ENCODE results near the gene PFN3. TPM values are rescaled to one million over a fixed set of nuclear protein-coding genes. Genes with fewer than 3 reads are reported as not detected.

Gene PFN3
- total and polyA plus RNA-seq, 2 of the 13 experiments (the other 11 are each of a cell fraction or from before 2014, with no cell fraction given): not detected

DNA sequence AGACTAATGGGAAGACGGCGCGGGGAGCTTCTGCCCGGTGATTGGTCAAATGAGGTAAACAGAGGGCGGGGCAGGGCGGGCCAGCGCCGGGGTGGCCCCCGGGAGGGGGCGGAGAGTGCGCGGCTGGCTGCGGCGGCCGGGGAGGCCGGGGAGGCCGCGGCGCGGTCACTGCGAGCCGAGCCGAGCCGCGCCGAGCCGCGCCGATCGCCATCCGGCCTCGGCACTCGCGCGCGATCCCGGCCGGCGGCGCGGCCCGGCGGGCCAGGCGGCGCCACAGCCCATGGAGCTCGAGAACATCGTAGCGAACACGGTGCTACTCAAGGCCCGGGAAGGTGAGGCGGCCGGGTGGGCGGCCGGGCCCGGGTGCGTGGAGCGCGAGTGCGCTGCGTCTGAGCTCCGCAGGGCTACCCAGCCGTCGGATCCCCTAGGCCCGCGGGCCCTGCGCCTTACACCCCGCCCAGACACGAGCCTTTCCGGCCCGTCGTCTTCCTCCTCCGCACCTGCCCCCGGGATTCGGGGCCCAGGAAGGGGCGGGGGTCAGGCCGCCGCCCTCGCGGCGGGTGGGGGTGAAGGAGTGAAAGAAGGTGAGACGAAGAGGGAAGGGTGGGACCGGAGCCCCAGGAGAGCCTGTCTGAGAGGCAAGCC, 26.2 kb upstream of the PFN3 start, which contains the start of gene GRK6 (continued):
- TF ChIP-seq, protein P1, sequence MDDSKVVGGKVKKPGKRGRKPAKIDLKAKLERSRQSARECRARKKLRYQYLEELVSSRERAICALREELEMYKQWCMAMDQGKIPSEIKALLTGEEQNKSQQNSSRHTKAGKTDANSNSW (CRISPR knock-in tag; IDR thresholded peaks at IDR 0.05; ENCODE audit: borderline replicate concordance): no peak
- no peak for TF ChIP-seq ZKSCAN1 (IDR thresholded peaks at IDR 0.05; ENCODE audit: low read length)
- 0 out of 2 replicates have a peak, but pooled peaks have one; percentile 30 for TF ChIP-seq PHF8 (CRISPR knock-in tag; IDR thresholded peaks at IDR 0.05)
- peak; percentile 45; the same call in 1 of the 2 replicates for TF ChIP-seq GABPB1 (CRISPR knock-in tag; IDR thresholded peaks at IDR 0.05)
- peak; percentile 0 for TF ChIP-seq SRSF1 (optimal IDR thresholded peaks at IDR 0.05; ENCODE audit: low read depth, low read length)
- TF ChIP-seq, protein P2, sequence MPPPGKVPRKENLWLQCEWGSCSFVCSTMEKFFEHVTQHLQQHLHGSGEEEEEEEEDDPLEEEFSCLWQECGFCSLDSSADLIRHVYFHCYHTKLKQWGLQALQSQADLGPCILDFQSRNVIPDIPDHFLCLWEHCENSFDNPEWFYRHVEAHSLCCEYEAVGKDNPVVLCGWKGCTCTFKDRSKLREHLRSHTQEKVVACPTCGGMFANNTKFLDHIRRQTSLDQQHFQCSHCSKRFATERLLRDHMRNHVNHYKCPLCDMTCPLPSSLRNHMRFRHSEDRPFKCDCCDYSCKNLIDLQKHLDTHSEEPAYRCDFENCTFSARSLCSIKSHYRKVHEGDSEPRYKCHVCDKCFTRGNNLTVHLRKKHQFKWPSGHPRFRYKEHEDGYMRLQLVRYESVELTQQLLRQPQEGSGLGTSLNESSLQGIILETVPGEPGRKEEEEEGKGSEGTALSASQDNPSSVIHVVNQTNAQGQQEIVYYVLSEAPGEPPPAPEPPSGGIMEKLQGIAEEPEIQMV (CRISPR knock-in tag; IDR thresholded peaks at IDR 0.05; ENCODE audit: low read depth): no peak
- 0 out of 2 replicates have a peak, but pooled peaks have one; percentile 52 for TF ChIP-seq ZNF547 (CRISPR knock-in tag; IDR thresholded peaks at IDR 0.05)
- TF ChIP-seq ZNF670 (CRISPR knock-in tag; IDR thresholded peaks at IDR 0.05; ENCODE audit: borderline replicate concordance): no peak
- TF ChIP-seq, protein P3, sequence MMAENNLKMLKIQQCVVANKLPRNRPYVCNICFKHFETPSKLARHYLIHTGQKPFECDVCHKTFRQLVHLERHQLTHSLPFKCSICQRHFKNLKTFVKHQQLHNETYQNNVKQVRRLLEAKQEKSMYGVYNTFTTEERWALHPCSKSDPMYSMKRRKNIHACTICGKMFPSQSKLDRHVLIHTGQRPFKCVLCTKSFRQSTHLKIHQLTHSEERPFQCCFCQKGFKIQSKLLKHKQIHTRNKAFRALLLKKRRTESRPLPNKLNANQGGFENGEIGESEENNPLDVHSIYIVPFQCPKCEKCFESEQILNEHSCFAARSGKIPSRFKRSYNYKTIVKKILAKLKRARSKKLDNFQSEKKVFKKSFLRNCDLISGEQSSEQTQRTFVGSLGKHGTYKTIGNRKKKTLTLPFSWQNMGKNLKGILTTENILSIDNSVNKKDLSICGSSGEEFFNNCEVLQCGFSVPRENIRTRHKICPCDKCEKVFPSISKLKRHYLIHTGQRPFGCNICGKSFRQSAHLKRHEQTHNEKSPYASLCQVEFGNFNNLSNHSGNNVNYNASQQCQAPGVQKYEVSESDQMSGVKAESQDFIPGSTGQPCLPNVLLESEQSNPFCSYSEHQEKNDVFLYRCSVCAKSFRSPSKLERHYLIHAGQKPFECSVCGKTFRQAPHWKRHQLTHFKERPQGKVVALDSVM (CRISPR knock-in tag; IDR thresholded peaks at IDR 0.05): peak; percentile 8; the same call in 1 of the 2 replicates
- no peak for TF ChIP-seq ZKSCAN8 (CRISPR knock-in tag; IDR thresholded peaks at IDR 0.05; ENCODE audit: borderline replicate concordance)
- no peak for TF ChIP-seq STAT5B (CRISPR knock-in tag; IDR thresholded peaks at IDR 0.05)
- TF ChIP-seq ZNF883 (CRISPR knock-in tag; IDR thresholded peaks at IDR 0.05; ENCODE audit: not compliant biosample characterization): no peak
- no peak for TF ChIP-seq RARA (CRISPR knock-in tag; IDR thresholded peaks at IDR 0.05)
- TF ChIP-seq, protein P4, sequence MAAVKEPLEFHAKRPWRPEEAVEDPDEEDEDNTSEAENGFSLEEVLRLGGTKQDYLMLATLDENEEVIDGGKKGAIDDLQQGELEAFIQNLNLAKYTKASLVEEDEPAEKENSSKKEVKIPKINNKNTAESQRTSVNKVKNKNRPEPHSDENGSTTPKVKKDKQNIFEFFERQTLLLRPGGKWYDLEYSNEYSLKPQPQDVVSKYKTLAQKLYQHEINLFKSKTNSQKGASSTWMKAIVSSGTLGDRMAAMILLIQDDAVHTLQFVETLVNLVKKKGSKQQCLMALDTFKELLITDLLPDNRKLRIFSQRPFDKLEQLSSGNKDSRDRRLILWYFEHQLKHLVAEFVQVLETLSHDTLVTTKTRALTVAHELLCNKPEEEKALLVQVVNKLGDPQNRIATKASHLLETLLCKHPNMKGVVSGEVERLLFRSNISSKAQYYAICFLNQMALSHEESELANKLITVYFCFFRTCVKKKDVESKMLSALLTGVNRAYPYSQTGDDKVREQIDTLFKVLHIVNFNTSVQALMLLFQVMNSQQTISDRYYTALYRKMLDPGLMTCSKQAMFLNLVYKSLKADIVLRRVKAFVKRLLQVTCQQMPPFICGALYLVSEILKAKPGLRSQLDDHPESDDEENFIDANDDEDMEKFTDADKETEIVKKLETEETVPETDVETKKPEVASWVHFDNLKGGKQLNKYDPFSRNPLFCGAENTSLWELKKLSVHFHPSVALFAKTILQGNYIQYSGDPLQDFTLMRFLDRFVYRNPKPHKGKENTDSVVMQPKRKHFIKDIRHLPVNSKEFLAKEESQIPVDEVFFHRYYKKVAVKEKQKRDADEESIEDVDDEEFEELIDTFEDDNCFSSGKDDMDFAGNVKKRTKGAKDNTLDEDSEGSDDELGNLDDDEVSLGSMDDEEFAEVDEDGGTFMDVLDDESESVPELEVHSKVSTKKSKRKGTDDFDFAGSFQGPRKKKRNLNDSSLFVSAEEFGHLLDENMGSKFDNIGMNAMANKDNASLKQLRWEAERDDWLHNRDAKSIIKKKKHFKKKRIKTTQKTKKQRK (IDR thresholded peaks at IDR 0.05; ENCODE audit: low read length): no peak
- TF ChIP-seq, protein P5, sequence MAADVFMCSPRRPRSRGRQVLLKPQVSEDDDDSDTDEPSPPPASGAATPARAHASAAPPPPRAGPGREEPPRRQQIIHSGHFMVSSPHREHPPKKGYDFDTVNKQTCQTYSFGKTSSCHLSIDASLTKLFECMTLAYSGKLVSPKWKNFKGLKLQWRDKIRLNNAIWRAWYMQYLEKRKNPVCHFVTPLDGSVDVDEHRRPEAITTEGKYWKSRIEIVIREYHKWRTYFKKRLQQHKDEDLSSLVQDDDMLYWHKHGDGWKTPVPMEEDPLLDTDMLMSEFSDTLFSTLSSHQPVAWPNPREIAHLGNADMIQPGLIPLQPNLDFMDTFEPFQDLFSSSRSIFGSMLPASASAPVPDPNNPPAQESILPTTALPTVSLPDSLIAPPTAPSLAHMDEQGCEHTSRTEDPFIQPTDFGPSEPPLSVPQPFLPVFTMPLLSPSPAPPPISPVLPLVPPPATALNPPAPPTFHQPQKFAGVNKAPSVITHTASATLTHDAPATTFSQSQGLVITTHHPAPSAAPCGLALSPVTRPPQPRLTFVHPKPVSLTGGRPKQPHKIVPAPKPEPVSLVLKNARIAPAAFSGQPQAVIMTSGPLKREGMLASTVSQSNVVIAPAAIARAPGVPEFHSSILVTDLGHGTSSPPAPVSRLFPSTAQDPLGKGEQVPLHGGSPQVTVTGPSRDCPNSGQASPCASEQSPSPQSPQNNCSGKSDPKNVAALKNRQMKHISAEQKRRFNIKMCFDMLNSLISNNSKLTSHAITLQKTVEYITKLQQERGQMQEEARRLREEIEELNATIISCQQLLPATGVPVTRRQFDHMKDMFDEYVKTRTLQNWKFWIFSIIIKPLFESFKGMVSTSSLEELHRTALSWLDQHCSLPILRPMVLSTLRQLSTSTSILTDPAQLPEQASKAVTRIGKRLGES (CRISPR knock-in tag; IDR thresholded peaks at IDR 0.05; ENCODE audit: borderline replicate concordance): no peak
- no peak for TF ChIP-seq ZNF746 (CRISPR knock-in tag; IDR thresholded peaks at IDR 0.05)
- no peak for TF ChIP-seq TARDBP (CRISPR knock-in tag; IDR thresholded peaks at IDR 0.05)
- no peak for TF ChIP-seq HOXA9 (CRISPR knock-in tag; IDR thresholded peaks at IDR 0.05; ENCODE audit: borderline replicate concordance)
- TF ChIP-seq ZNF7 (CRISPR knock-in tag; IDR thresholded peaks at IDR 0.05): no peak

Measured in HepG2 (cell line).